Epithelial cell of esophagus (primary cell): ENCODE results near the gene ACRBP.

Experiments
- DNase-seq: peaks from one replicate; pipeline ENCODE4 v3.0.0; 2010; ENCODE audit warnings: low read depth
- H3K4me3 ChIP-seq: 2 replicates; pipeline ENCODE4 v1.5.1; 2011; ENCODE audit warnings: mild to moderate bottlenecking, low read length, control low read depth
- CTCF ChIP-seq: IDR thresholded peaks from 2 replicates; pipeline ENCODE4 v1.5.1; 2011; ENCODE audit warnings: low read depth, mild to moderate bottlenecking, low read length, control low read depth, inconsistent platforms; ENCODE audit not compliant: insufficient read depth; ENCODE audit errors: missing control alignments

ACRBP gene

DNA sequence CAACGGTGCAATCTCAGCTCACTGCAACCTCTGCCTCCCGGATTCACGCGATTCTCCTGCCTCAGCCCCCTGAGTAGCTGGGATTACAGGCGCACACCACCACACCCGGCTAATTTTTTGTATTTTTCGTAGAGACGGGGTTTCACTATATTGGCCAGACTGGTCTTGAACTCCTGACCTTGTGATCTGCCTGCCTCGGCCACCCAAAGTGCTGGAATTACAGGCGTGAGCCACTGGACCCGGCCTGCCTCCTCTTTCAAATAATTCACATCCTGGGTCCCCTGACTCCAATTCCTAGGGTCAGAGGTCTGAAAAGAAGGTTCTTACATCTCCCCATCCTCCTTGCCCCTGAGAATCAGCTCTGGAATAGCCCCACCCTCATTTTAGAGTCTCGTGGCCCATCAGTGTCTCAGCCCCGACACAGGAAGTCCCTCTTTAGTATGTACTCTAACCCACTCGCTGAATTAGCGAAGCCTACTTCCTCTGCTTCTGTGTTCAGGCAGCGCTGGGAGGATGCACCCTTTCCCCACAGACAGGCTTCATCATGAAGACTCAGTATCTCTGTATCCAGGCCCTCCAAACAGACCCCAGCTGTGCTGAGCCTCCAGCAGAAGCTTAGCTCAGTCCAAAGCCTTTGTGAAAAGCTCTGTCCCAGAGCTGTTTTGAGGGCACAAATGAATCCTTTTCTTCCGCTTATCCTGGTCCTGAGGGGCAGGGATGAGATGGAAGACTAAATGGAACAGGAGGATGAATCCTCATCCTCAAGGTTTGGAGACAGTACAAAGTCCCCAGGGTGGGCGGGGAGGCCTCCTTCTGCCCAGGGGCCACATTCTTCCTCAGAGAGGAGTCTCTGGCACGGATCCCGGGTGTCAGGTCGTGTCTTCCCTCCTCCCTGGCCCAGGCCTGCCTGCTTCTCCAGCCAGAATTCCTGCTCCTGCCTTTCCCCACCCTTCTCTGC is 14.9 kb downstream of the ACRBP start:
- no peak overlapping the region for H3K4me3 ChIP-seq
- TF ChIP-seq CTCF, result no peak
- DNase-seq, result peak; percentile 41

- H3K4me3 ChIP-seq, result no peak overlapping the region
- TF ChIP-seq CTCF, result no peak
- DNase-seq, result no peak
Measured at GRCh38 chr12:6631549-6631961, 15.7 kb downstream of the ACRBP start.

DNA sequence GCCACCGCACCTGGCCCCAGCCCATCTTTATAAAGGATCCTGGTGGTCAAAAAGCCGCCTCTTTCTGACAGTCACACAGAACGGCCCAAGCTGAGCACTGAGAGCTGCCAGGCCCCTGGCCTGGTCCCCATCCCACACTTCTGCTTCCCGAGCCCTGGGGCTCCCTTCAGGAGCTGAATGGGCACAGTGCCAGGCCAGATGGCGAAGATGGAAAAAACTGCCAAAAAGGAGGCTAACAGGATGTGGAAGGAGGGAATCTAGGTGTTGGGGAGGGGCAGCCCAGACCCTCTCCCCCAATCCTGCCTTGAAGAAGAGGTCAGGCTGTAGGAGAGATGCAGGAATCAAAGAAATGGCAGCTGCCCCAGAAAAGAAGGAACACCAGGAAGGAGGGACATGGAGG is 16.5 kb downstream of the ACRBP start:
- DNase-seq, result no peak
- no peak for TF ChIP-seq CTCF
- no peak overlapping the region for H3K4me3 ChIP-seq

- no peak for DNase-seq
- no peak for TF ChIP-seq CTCF
- no peak overlapping the region for H3K4me3 ChIP-seq
Measured at GRCh38 chr12:6627616-6628015, 19.6 kb downstream of the ACRBP start.

- no peak overlapping the region for H3K4me3 ChIP-seq
- no peak for DNase-seq
Measured at GRCh38 chr12:6626654-6627283, 20.5 kb downstream of the ACRBP start.

DNA sequence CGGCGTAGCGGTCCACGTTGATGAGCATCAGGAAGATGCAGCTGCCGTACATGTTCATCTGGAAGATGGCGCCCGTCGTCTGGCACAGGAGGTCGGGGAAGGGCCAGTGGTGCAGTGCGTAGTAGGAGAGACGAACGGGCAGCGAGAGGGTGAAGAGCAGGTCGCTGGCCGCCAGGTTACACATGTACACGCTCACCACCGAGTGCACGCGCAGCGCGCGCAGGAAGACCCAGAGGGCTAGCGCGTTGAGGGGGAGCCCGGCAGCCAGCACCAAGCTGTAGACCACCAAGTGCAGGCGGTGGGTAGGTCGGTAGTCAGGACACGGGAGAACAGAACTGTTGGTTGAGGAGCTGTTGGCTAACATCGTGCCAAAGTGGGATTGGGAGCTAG is 26.4 kb downstream of the ACRBP start:
- no peak for TF ChIP-seq CTCF
- DNase-seq, result no peak
- no peak overlapping the region for H3K4me3 ChIP-seq

More at GRCh38 chr12:6626654-6627283, 20.5 kb downstream of the ACRBP start:
- no peak for TF ChIP-seq CTCF
